ENCODE data around the gene ZNF438.

The ZNF438 gene

DNA sequence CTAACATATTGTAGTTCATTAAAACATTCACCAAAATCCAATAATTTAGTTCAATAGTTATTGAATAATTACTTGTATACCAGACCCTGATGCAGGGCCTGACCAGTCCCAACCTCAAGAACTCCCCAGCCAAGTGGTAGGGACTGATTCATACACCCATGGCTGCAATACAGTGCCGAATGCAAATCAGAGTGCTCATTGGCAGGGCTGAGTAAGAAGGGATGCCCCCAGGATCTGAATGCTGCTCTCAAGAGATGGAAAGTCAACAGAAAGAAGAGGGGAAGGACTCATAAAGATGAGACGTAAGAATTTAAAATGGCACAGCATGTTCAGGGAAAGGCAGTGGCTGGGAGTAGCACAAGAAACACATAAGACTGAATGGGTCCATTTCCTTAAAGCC, 29.9 kb downstream of the ZNF438 start:
- TF ChIP-seq, protein P1, sequence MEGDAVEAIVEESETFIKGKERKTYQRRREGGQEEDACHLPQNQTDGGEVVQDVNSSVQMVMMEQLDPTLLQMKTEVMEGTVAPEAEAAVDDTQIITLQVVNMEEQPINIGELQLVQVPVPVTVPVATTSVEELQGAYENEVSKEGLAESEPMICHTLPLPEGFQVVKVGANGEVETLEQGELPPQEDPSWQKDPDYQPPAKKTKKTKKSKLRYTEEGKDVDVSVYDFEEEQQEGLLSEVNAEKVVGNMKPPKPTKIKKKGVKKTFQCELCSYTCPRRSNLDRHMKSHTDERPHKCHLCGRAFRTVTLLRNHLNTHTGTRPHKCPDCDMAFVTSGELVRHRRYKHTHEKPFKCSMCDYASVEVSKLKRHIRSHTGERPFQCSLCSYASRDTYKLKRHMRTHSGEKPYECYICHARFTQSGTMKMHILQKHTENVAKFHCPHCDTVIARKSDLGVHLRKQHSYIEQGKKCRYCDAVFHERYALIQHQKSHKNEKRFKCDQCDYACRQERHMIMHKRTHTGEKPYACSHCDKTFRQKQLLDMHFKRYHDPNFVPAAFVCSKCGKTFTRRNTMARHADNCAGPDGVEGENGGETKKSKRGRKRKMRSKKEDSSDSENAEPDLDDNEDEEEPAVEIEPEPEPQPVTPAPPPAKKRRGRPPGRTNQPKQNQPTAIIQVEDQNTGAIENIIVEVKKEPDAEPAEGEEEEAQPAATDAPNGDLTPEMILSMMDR (IDR thresholded peaks at IDR 0.05; ENCODE audit: borderline replicate concordance, insufficient read depth, low read depth, low read length): no peak
- no peak overlapping the region for H3K4me3 ChIP-seq (ENCODE audit: low read depth, low read length)

DNA sequence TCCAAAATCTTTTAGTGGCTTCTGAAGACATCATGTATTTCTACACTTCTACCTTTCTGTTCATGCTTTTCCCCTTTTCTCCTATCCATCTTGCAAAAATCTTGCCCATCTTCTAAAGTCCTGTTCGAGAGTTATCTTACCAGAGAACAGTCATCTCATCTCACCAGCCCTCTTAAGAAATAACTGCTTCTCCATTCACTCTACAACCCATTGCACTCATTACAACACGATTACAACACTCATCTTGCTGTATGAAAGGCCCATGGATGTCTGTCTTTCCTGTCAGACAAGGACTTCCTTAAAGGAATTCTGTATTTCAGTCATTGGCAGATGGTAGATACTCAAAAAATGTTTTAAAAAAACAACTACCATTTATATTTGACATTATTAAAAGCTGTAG, 30.8 kb downstream of the ZNF438 start:
- H3K4me3 ChIP-seq (ENCODE audit: low read depth, low read length): no peak overlapping the region
- TF ChIP-seq, protein P1 (IDR thresholded peaks at IDR 0.05; ENCODE audit: borderline replicate concordance, insufficient read depth, low read depth, low read length): no peak

DNA sequence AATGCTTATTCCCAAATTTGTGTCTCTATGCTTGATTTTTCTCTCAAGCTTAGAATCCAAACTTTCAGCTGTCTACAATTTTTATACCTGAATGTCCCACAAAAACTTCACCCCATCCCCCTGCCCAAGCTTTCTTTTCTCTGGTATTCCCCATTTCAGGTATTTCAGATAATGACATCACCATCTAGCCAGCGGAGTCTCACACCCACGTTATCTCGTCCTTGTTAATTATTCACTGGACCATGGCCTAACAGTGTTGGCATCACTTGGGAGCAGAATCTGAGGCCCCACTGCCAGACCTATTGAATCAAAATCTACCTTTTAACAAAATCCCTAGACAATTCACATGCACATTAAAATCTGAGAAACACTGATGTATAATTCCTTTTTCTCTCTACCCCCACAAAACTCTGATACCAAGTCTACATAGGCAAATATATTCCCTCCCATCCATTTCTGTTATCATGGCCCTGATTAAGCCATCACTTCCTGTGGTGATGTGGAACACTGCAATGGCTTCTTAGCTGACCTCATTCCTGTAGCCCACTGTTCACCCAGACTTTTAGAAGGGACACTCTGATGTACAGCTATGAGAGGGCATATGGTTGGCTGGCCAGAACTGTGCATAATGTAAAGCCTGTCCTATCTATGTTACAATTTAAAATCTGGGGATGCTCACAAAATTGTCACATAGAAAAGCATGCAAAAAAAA, 31.4 kb downstream of the ZNF438 start:
- TF ChIP-seq, protein P1 (IDR thresholded peaks at IDR 0.05; ENCODE audit: borderline replicate concordance, insufficient read depth, low read depth, low read length): no peak
- H3K4me3 ChIP-seq (ENCODE audit: low read depth, low read length): no peak overlapping the region

DNA sequence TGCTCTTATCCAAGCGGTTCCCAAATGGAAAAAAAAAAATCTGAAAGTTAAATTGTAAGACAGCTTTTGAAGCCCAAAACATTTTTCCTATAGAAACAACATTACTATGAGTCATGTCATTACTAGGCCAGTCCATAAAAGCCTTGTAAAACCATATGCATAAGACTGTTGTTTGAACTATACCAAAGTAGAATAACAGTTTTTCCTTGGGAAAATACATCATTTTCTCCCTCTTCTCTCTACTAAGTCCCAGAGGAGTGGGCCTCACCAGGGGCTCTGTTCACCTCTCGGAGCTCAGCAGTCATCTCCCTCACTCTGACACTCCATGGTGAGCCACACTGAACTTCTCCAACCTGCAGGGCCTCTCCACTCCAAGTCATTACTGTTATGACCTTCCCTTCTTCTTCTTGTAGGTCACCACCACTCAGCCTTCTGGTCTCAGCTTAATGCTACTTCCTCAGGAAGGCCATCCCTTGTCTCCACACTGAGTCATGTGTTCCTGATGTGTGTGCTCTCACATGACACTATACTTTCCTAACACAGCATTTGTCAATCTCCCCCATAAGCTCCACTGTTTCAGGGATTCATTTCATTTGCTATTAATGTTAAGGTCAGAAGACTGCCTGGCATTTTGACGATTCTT, 32.5 kb downstream of the ZNF438 start:
- TF ChIP-seq, protein P1 (IDR thresholded peaks at IDR 0.05; ENCODE audit: borderline replicate concordance, insufficient read depth, low read depth, low read length): no peak
- no peak overlapping the region for H3K4me3 ChIP-seq (ENCODE audit: low read depth, low read length)

DNA sequence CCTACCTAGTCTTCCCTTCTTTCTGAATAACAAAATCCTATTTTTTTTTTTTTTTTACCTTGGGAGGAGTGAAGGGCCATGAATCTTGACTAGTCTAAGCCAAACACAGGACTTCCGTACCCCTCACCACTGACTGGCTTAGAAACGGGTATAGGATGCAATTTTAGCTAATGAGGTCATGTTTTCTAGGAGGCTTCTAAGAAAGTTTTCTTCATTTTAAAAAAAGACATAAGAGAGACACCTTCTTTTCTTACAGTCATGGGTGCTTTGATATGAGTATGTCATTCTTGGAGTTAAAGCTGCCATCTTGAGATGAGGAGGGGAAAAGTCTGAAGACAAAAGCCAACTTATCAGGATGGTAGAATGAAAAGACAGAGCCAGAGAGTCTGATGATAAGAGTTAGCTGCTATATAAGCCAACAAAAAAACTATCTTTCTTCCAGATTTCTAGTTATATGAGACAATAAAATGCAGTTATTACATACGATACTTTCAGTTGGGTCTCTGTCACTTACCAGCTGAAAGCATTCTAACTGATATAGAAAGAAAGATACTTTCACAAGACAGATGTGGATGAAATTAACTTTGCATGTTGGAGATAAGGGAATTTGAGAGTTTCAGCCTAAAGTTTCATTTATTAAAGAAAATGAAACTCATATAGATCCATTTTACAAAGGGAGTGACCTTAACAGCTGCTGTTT, 34.0 kb downstream of the ZNF438 start:
- TF ChIP-seq, protein P1 (IDR thresholded peaks at IDR 0.05; ENCODE audit: borderline replicate concordance, insufficient read depth, low read depth, low read length): no peak
- H3K4me3 ChIP-seq (ENCODE audit: low read depth, low read length): no peak overlapping the region

DNA sequence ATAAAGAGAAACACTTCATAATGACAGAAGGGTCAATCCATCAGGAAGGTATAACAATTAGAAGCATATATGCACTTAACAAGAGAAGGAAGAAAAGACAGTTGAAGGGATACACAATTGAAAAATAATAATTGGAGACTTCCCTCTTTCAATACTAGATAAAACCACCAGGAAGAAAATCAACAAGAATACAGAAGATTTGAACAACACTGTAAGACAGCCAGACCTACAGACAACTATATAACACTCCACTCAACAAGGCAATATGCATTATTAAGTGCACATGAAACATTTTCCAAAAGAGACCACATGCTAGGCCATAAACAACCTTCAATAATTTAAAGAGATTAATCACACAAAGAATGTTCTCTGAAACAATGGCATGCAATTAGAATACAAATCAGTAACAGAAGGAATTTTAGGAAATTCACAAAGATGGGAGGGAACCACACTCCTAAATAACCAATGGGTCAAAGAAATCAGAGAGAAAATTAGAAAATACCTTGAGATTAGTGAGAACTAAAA, 35.1 kb downstream of the ZNF438 start:
- TF ChIP-seq, protein P1 (IDR thresholded peaks at IDR 0.05; ENCODE audit: borderline replicate concordance, insufficient read depth, low read depth, low read length): no peak
- H3K4me3 ChIP-seq (ENCODE audit: low read depth, low read length): no peak overlapping the region
